A549 (cell line): ENCODE results near the gene COG7. TPM values are rescaled to one million over a fixed set of nuclear protein-coding genes. Genes with fewer than 3 reads are reported as not detected.

Experiments used
- ATAC-seq, 2 experiments: fragments of 200-7000 bp in 1 of 2; fragments of >200 bp in 1 of 2; cut with Nextera tagmentation in 1 of 2; cut with Tn5 transposase in 1 of 2; 3 replicates each; pipeline versions ENCODE4 v1.8.0 to v1.9.1; 2018 to 2020; ENCODE audit warnings: mild to moderate bottlenecking in 1 of 2, moderate library complexity in 1 of 2
- CTCF ChIA-PET: fragments of 300-600 bp; sonication (Branson Sonifier 250); formaldehyde crosslinking; extraction: SDS; loops from one replicate; lab custom pipeline; 2021; ENCODE audit warnings: antibody characterized with exemption, inconsistent platforms; lab: Yijun Ruan, JAX
- POLR2A ChIA-PET: fragments of 350-600 bp; formaldehyde crosslinking; extraction: SDS; loops from one replicate; lab custom pipeline; 2021; ENCODE audit warnings: antibody characterized with exemption, inconsistent platforms; lab: Yijun Ruan, JAX
- DNase-seq, 2 experiments: peaks; one replicate each; pipeline versions ENCODE4 v3.0.0 to v3.0.0-alpha.2; 2011 to 2016; ENCODE audit warnings: low read depth in 1 of 2, low spot score in 1 of 2
- FAIRE-seq: peaks from 2 replicates; lab custom pipeline; 2011; peaks lifted over from hg19 to GRCh38; lab: Jason Lieb, UNC
- H3K27ac ChIP-seq, 2 experiments: fragments of >200 bp; sonication (Bioruptor Twin); formaldehyde crosslinking; 3 replicates each; pipeline ENCODE4 v1.5.1; 2016 to 2017
- H3K4me1 ChIP-seq: fragments of >200 bp; sonication (Bioruptor Twin); formaldehyde crosslinking; 3 replicates; pipeline ENCODE4 v1.6.1; 2016
- H3K4me2 ChIP-seq: fragments of >200 bp; sonication (Bioruptor Twin); formaldehyde crosslinking; 3 replicates; pipeline ENCODE4 v1.6.1; 2016
- H3K4me3 ChIP-seq: fragments of >200 bp; sonication (Bioruptor Twin); formaldehyde crosslinking; 3 replicates; pipeline ENCODE4 v1.5.1; 2016
- H3K9me3 ChIP-seq: fragments of >200 bp; sonication (Bioruptor Twin); formaldehyde crosslinking; 3 replicates; pipeline ENCODE4 v1.6.1; 2016
- ATOH8 ChIP-seq: fragments of 250-450 bp; sonication (Bioruptor Pico); IDR thresholded peaks from 2 replicates; pipeline ENCODE4 v1.5.0; 2020; ENCODE audit warnings: low read depth, mild to moderate bottlenecking, moderate library complexity
- CBX2 ChIP-seq: fragments of 200-600 bp; sonication (generic); IDR thresholded peaks from 2 replicates; pipeline ENCODE4 v1.6.1; 2016; ENCODE audit warnings: low read depth, mild to moderate bottlenecking, borderline replicate concordance
- CBX8 ChIP-seq: fragments of 200-600 bp; sonication (generic); IDR thresholded peaks from 2 replicates; pipeline ENCODE4 v1.6.1; 2016
- CHD2 ChIP-seq: fragments of 150-350 bp; IDR thresholded peaks from 2 replicates; pipeline ENCODE4 v1.6.1; 2014; ENCODE audit warnings: low read length; ENCODE audit not compliant: partially characterized antibody
- CHD4 ChIP-seq: fragments of 200-600 bp; sonication (generic); IDR thresholded peaks from 2 replicates; pipeline ENCODE4 v1.6.1; 2016; ENCODE audit warnings: antibody characterized with exemption, mild to moderate bottlenecking, borderline replicate concordance
- E2F6 ChIP-seq: IDR thresholded peaks from 2 replicates; pipeline ENCODE4 v1.6.1; 2012; ENCODE audit warnings: low read depth, borderline replicate concordance
- EHF ChIP-seq: fragments of 250-450 bp; sonication (Bioruptor Pico); IDR thresholded peaks from 2 replicates; pipeline ENCODE4 v1.5.0; 2020; ENCODE audit warnings: mild to moderate bottlenecking
- ELK1 ChIP-seq: fragments of 150-350 bp; IDR thresholded peaks from 2 replicates; pipeline ENCODE4 v1.6.1; 2014; ENCODE audit warnings: low read depth, mild to moderate bottlenecking, low read length
- EP300 ChIP-seq, 2 experiments: fragments of >200 bp; sonication (Bioruptor Twin); formaldehyde crosslinking; IDR thresholded peaks; 2 replicates in 1 of 2; 3 replicates in 1 of 2; pipeline ENCODE4 v1.6.1; 2016 to 2017
- ESRRA ChIP-seq: fragments of 150-350 bp; IDR thresholded peaks from 2 replicates; pipeline ENCODE4 v1.6.1; 2014; ENCODE audit warnings: mild to moderate bottlenecking, low read length, borderline replicate concordance
- FOSL2 ChIP-seq, 2 experiments: fragments of 450-650 bp in 1 of 2; fragments of >200 bp in 1 of 2; sonication (Bioruptor Twin) in 1 of 2; formaldehyde crosslinking; IDR thresholded peaks; 2 replicates each; pipeline versions ENCODE4 v1.5.0 to v1.6.1; 2016 to 2020; ENCODE audit warnings: mild to moderate bottlenecking in 1 of 2, moderate library complexity in 1 of 2
- HDAC2 ChIP-seq: fragments of 200-600 bp; sonication (generic); IDR thresholded peaks from 2 replicates; pipeline ENCODE4 v1.6.1; 2016
- HEYL ChIP-seq: fragments of 250-450 bp; sonication (Bioruptor Pico); IDR thresholded peaks from 2 replicates; pipeline ENCODE4 v1.8.0; 2021; ENCODE audit warnings: mild to moderate bottlenecking, moderate library complexity
- HOXB13 ChIP-seq: fragments of 250-450 bp; sonication (Bioruptor Pico); IDR thresholded peaks from 2 replicates; pipeline ENCODE4 v1.5.0; 2020; ENCODE audit warnings: low read depth, mild to moderate bottlenecking, moderate library complexity
- JUN ChIP-seq, 2 experiments: fragments of >200 bp; sonication (Bioruptor Twin); formaldehyde crosslinking; IDR thresholded peaks; 2 replicates in 1 of 2; 3 replicates in 1 of 2; pipeline ENCODE4 v1.6.1; 2016 to 2017
- KDM1A ChIP-seq: fragments of 200-600 bp; sonication (generic); IDR thresholded peaks from 2 replicates; pipeline ENCODE4 v1.6.1; 2016; ENCODE audit warnings: low read depth, mild to moderate bottlenecking
- MAZ ChIP-seq: fragments of 150-350 bp; IDR thresholded peaks from 2 replicates; pipeline ENCODE4 v1.6.1; 2014; ENCODE audit warnings: antibody characterized with exemption, low read depth, low read length, borderline replicate concordance
- MYC ChIP-seq: IDR thresholded peaks from 2 replicates; pipeline ENCODE4 v1.6.1; 2012; ENCODE audit warnings: mild to moderate bottlenecking, inconsistent platforms, low read length, improper control_type of control experiment, borderline replicate concordance
- NR3C1 ChIP-seq: fragments of >200 bp; sonication (Bioruptor Twin); formaldehyde crosslinking; IDR thresholded peaks from 3 replicates; pipeline ENCODE4 v1.6.1; 2017
- POLR2AphosphoS2 ChIP-seq: conservative IDR thresholded peaks from 2 replicates; pipeline ENCODE4 v1.6.1; 2012; ENCODE audit warnings: low read length, improper control_type of control experiment, inconsistent platforms
- RAD21 ChIP-seq, 2 experiments: fragments of >200 bp in 1 of 2; sonication (Bioruptor Twin) in 1 of 2; formaldehyde crosslinking in 1 of 2; IDR thresholded peaks in 1 of 2; conservative IDR thresholded peaks in 1 of 2; 2 replicates in 1 of 2; 3 replicates in 1 of 2; pipeline ENCODE4 v1.6.1; 2012 to 2018; ENCODE audit warnings: inconsistent platforms in 1 of 2
- RARB ChIP-seq: fragments of 250-450 bp; sonication (Bioruptor Pico); IDR thresholded peaks from 2 replicates; pipeline ENCODE4 v1.8.0; 2021; ENCODE audit warnings: mild to moderate bottlenecking, moderate library complexity
- RCOR1 ChIP-seq: fragments of 150-350 bp; IDR thresholded peaks from 2 replicates; pipeline ENCODE4 v1.6.1; 2014; ENCODE audit warnings: antibody characterized with exemption, low read length, low read depth
- REST ChIP-seq: fragments of 200-600 bp; sonication (generic); IDR thresholded peaks from 2 replicates; pipeline ENCODE4 v1.6.1; 2016; ENCODE audit warnings: antibody characterized with exemption, mild to moderate bottlenecking, moderate library complexity
- RFX5 ChIP-seq: fragments of 450-650 bp; IDR thresholded peaks from 2 replicates; pipeline ENCODE4 v1.7.1; 2014; ENCODE audit warnings: antibody characterized with exemption, mild to moderate bottlenecking, moderate library complexity
- SREBF2 ChIP-seq: fragments of 450-650 bp; IDR thresholded peaks from 2 replicates; pipeline ENCODE4 v1.6.1; 2014; ENCODE audit warnings: mild to moderate bottlenecking, moderate library complexity
- USF2 ChIP-seq: fragments of 450-650 bp; IDR thresholded peaks from 2 replicates; pipeline ENCODE4 v1.6.1; 2014; ENCODE audit warnings: antibody characterized with exemption
- WGBS: methylation state at CpG from one replicate; pipeline ENCODE4 v1.1.6; 2017; ENCODE audit errors: missing lambda C conversion rate; 5-methylcytosine and 5-hydroxymethylcytosine counted together
- polyA plus RNA-seq, 4 experiments: library from polyadenylated mRNA; depleted of rRNA in 3 of 4; stranded (reverse); fragments of >200 nt; fragmentation: RNase III in 1 of 4; extraction: RNeasy Plus Mini Kit Qiagen cat#74134 plus additional on column Dnase treatment in 1 of 4; gene quantifications; 2 replicates in 3 of 4; 3 replicates in 1 of 4; pipeline ENCODE4 v1.2.3, GENCODE V29; 2011 to 2017

Gene COG7
- polyA plus RNA-seq, 2 of the 4 experiments (the other 2 are of a cell fraction), result 11.3 to 18.5 TPM

- no peak overlapping the region for H3K27ac ChIP-seq
- 89% methylated on average over 8 of the region's 8 CpGs for WGBS
- no peaks in the 10 kb centered on the region for H3K4me1 ChIP-seq
- FAIRE-seq (no peak), DNase-seq (no peak), ATAC-seq (no peak)
- POLR2A ChIA-PET, result no interaction called here
- no peaks in the 10 kb centered on the region for H3K9me3 ChIP-seq
- TF ChIP-seq CBX8 (no peak), JUN (IDR thresholded peaks at IDR 0.05) (no peak), POLR2AphosphoS2 (no peak), ATOH8 (CRISPR knock-in tag) (no peak), KDM1A (no peak), HOXB13 (no peak), MAZ (no peak), CBX2 (no peak), RCOR1 (no peak), USF2 (no peak), SREBF2 (no peak), E2F6 (no peak), RARB (CRISPR knock-in tag) (no peak), NR3C1 (no peak), EHF (CRISPR knock-in tag) (no peak), CHD4 (no peak), RAD21 (conservative IDR thresholded peaks at IDR 0.05 in 1 of 2, IDR thresholded peaks at IDR 0.05 in 1 of 2) (no peak)
- TF ChIP-seq, all 56 proteins: peak for 0
- CTCF ChIA-PET, result no interaction called here
- H3K4me3 ChIP-seq, result no peak overlapping the region
- H3K4me2 ChIP-seq, result no peak overlapping the region
Observed at GRCh38 chr16:23387666-23388065, 65.3 kb downstream of the COG7 start.

- no peaks in the 10 kb centered on the region for H3K4me1 ChIP-seq
- ChIA-PET POLR2A (no interaction called here), CTCF (no interaction called here)
- 91% methylated on average over 15 of the region's 15 CpGs for WGBS
- no peak overlapping the region for H3K27ac ChIP-seq
- TF ChIP-seq CBX2 (no peak), CHD2 (no peak), FOSL2 (IDR thresholded peaks at IDR 0.05) (no peak), FOSL2 (CRISPR knock-in tag; IDR thresholded peaks at IDR 0.05) (no peak), HEYL (CRISPR knock-in tag) (no peak)
- no peak for FAIRE-seq
- DNase-seq, result no peak
- no peak overlapping the region for H3K4me2 ChIP-seq
- no peak overlapping the region for H3K4me3 ChIP-seq
- no peak for ATAC-seq
- H3K9me3 ChIP-seq, result no peaks in the 10 kb centered on the region
Observed at GRCh38 chr16:23385441-23385840, 67.5 kb downstream of the COG7 start.

GRCh38 chr16:23384878-23385277 is 68.1 kb downstream of the COG7 start:
- DNase-seq (no peak), FAIRE-seq (no peak), ATAC-seq (no peak)
- Histone ChIP-seq H3K4me3 (no peak overlapping the region), H3K4me2 (no peak overlapping the region), H3K27ac (no peak overlapping the region), H3K4me1 (no peaks in the 10 kb centered on the region), H3K9me3 (no peaks in the 10 kb centered on the region)
- CTCF ChIA-PET, result no interaction called here
- POLR2A ChIA-PET, result no interaction called here
- TF ChIP-seq RCOR1 (no peak), MYC (no peak), EP300 (IDR thresholded peaks at IDR 0.05) (no peak), NR3C1 (no peak), SREBF2 (no peak), CHD4 (no peak), HDAC2 (no peak), RFX5 (no peak), CBX2 (no peak), ESRRA (no peak), REST (no peak), ELK1 (no peak)
- 87% methylated on average over 10 of the region's 10 CpGs for WGBS
